NK-92 (cell line): ENCODE results near the gene ZNF594.
"Not testable (repeated sequence)": the region's sequence is repeated elsewhere in the genome, so short reads cannot be mapped to it uniquely, and the experiment has no call there.

Experiments
- DNase-seq: peaks from one replicate; lab custom pipeline; 2025; ENCODE audit not compliant: unreplicated experiment; lab: John Stamatoyannopoulos, UW

ZNF594 gene

DNA sequence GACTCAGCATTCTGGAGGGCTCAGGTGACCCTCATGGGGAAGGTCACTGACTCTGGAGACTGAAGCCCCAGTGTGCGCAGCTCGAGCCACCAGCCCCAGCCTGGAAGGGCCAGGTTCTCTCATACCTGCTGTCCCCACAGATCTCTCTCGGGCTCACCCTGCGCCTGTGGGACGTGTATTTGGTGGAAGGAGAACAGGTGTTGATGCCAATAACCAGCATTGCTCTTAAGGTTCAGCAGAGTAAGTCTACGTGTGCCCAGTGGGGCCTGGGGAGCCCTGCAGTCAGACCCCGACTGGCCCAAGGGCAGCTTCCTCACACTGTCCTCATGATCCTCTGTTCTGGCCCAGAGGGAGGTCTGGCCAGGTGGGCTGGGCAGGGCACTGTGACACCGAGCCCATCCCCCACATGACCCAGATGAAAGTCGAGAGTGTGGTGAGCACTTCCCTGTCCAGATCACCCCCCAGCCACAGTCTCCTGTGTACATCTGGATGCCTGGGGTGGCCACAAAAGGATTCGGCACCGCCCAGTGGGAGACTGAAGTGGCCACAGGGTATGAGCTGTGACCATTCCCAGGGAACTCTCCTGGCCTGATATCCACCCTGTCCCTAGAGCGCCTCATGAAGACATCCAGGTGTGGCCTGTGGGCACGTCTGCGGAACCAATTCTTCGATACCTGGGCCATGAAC is 54.0 kb downstream of the ZNF594 start:
- DNase-seq = not testable (repeated sequence)

DNA sequence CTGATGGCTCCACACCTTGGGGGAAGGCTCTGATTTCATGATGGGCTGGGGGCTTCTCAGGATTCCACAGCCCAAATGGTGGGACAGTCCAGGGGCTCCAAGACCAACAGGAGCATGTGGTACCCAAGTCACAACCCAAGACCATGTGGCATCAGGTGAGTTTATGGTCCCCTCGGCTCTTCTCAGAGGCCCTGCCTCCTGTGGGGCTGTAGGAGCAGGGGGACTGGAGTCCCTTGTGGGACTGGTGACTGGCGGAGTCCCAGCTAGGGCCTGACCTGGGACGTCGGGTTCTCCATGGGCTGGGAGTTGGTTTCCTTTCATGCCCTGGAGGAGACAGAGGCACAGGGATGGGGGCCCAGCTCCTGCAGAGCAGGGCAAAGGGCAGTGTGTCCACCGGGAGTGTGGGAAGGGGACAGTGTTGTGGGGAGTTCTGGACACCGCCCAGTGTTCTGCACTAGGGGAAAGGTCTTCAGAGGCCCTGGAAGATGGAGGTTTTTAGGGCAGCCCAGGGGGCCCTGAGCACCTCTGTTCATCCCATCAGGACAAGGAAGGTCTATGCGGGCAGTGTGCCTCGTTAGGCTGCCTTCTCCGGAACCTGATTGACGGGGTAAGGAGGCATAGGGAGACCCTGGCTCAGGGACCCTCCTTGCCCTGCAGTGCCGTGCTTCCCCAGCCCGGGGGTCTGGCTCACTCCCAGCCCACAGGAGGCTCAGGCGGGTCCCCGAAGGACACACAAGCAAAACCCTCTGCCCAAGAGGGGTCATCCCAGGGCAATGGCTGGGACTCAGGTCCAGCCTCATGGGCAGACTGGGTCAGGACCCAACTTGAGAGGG is 54.9 kb downstream of the ZNF594 start:
- DNase-seq = not testable (repeated sequence)

DNA sequence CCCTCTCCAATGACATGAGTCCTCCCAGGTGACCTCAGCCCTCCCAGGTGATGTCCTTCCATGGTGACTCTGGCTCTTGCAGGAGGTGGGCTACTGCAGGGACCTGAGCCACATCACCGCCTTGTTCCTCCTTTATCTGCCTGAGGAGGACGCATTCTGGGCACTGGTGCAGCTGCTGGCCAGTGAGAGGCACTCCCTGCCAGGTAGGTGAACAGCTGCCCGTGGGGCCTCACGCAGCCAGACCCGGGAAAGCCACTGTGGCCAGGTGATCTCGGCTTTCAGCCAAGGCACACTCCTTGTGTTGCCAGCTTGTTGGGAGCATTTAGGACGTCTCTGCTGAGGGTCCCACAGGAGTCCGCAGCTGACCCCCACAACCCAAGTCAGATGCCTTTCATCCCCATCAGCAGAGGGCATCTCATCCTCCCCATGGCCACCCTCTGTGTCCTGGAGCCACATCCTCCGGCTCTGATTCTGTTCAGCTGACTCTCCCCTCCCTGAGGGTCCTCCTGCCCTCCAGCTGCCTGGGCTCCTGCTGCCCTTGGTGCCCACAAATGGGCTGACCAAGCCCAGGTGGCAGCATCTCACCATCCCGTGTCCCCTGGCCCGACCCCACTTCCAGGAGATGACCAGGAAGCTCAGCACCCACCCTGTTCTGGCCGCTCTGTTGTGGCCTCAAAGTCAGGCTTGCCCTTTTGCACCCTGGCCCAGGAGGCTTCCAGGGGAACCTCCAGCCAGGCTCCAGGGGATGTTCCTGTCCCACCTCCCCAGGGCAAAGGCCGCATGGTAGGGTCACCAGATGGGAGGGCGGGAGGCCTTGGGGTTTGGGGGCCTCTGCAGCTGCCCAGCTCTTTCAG is 55.7 kb downstream of the ZNF594 start:
- no peak for DNase-seq

DNA sequence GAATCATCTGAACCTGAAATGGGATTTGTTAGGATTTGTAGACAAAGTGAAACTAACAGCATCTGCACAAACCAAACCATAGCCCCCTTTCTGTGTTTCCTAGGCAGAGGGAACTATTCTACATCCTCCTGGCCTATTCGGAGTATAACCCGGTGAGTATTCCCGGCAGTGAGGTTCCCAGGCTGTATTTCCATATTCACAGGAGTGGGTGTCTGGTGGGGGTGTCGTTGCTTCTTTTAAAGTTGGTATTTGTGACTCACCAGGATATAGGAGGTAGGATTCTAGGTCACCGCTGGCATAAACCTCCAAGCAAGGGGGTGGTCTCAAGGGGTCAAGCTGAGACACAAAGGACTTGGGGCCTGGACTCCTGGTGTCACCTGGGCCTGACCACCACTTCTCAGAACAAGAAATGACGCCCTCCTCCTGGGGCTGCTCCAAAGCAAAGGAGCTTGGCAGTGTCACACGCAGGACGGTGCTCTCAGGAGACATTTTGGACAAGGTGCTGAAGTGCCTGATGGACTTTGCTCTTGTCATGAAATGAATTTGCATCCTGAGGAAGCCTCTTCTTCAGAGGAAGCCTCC is 56.4 kb downstream of the ZNF594 start:
- not testable (repeated sequence) for DNase-seq

DNA sequence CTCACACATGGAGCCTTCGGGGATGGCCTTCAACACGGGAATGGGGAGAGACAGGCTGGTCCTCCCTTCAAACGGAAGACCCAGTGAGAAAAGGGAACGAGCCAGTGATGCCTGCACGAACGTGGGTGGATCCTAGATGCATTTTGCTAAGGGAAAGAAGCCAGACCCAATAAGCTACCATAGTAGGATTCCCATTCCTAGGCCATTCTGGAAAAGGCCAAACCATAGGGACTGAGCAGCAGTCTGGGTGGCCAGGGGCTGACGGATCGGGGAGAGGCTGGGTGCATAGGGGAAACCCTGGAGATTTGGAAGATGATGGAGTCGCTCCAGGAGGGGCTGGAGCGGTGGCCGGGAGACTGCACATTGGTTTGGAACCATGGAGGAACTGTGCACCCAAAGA is 57.1 kb downstream of the ZNF594 start:
- not testable (repeated sequence) for DNase-seq

DNA sequence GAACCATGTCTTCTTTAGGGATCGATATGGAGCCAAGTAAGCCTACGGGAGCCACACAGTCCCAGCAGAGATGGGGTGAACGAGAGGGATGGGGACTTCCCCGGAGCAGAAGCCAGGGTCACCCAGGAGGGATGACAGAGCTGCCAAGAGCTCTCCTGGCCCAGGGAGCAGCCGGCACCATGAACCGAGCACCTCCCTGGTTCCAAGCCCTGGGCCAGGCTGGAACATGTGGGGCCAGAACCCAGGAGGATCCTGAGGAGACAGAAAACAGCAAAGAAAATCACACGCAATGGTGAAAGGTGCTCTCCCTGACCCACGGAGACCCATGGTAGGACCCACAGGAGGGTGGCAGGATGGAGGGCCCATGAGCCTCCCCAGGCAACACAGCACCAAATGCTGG is 57.7 kb downstream of the ZNF594 start:
- DNase-seq = not testable (repeated sequence)

DNA sequence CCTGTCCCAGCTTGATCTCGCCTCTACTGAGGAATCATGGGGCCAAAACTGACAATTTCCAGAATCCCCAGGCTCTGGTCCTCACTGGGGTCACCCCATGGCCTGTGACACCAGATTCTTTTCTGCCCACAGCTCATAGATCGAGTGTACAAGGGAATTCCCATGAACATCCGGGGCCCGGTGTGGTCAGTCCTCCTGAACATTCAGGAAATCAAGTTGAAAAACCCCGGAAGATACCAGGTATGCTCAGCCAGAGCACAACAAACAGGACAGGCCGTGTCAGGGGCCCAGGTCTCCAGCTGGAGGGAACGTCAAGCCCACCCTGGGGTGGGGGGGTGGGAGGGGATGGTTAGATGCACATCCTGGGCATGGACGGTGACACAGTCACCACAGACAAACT is 58.4 kb downstream of the ZNF594 start:
- DNase-seq = no peak

DNA sequence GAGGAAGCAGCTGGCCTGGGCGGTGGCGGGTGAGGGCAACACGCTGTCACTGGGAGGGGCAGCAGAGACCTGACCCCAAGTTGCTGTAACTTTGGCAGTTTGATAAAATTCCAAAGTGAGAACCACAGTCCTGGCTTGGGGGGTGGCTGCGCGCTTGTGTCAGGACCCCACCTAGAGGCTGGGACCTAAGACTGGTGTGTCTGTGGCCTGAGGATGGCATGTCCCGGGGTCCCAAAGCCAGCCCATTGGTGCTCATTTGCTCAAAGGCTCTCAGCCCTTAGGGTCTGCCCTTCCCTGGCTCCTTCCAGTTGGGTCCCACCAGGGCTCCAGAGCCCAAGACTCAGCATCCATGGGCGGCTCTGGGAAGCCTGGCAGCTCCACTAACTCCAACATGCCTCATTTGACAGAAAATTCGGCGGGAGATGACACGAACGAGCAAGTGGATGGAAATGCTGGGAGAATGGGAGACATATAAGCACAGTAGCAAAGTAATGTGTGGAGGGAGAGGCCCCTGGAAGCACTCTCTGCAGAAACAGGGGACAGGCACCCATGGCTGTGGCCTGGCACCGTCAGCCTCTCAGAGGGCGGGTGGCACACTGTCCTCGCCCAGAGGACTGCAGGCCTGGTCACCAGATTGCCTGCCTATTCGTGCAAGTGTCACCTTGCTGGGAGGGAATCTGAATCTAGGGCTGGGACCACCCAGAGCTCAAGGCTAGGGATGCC is 59.0 kb downstream of the ZNF594 start:
- not testable (repeated sequence) for DNase-seq

DNA sequence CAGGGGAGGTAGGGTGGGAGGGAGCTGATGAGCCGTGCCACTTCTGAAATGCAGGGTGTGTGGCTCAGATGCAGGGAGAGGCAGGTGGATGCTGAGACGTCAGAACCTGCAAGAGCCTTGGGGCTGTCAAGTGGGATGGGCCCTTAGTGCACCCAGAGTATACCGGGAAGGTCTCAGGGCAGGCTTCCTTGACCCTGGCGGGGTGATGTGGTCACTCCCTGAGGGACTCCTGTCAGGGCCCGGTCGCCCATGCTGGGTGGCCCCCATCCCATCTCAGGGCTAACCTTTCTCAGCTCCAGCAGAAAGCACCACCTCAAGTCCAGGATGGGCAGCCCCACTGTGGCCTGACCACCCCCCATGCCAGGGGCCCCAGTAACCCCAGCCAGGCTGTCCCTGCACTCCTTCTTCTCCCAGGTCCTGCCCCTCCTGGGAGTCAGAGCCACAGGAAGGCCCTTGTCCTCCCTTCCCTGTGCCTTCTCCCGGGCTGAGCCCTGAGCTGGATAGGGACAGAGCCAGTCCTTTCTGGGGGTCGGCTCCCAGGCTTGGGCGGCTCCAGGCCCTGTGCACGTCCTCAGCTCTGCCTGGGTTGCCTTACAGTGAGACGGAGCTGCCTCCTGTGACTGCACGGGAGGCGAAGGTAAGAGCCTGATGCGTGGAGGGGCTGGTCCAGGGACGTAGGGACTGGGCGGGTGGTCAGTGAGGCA is 59.7 kb downstream of the ZNF594 start:
- DNase-seq = not testable (repeated sequence)

DNA sequence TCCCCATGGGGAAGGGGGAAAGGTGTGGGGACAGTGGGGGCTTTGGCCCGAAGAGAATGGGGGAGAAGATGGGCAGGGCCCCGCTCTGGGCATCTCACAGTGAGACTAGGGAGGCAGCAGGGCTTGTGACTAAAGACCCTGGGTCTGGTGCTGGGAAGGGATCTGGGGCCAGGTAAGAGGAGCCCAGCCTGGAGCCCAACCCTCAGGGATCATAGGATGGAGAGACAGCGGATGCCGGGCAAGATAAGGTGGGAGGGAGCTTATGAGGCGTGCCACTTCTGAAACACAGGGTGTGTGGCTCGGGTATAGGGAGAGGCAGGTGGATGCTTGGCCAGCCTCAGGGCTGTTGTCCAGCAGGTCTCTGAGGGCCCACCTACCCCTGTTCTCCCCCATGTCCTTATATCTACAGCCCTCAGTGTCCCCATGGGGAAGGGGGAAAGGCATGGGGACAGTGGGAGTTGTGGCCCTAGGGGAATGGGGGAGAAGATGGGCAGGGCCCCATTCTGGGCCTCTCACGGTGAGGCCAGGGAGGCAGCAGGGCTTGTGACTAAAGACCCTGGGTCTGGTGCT is 60.4 kb downstream of the ZNF594 start:
- no peak for DNase-seq

DNA sequence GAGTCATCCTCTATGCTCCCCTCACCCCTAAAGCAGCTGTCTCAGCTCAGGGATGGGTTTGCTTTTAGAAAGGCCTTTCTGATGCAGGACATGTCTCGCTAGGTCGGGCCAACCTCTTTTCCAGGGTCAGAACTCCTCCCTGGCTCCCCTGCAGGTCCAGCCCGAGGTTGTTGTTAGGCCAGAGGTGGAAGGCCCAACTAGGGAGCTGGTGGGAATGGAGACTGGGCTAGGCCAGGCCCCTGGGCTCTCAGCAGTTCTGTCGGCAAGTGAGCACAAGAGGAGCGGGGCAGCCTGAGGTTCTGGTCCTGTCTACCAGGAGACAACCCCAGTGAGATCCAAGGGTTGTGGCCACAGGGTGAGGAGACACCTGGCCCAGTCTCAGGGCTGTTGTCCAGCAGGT is 61.0 kb downstream of the ZNF594 start:
- DNase-seq = not testable (repeated sequence)

DNA sequence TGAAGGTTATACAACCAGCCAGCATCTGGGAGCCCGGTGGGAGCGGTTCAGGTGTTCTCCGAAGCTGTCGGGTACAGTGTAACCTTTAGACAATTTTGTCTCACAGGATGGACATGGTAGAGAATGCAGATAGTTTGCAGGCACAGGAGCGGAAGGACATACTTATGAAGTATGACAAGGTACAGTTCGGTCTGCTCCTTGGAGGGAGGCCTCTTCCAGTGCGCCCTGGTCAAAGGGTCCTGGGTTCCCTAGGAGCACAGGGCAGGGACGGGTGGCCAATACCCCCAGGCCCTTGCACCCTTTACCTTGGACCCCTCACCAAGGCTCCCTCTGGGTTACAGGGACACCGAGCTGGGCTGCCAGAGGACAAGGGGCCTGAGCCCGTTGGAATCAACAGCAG is 61.4 kb downstream of the ZNF594 start:
- DNase-seq = not testable (repeated sequence)

DNA sequence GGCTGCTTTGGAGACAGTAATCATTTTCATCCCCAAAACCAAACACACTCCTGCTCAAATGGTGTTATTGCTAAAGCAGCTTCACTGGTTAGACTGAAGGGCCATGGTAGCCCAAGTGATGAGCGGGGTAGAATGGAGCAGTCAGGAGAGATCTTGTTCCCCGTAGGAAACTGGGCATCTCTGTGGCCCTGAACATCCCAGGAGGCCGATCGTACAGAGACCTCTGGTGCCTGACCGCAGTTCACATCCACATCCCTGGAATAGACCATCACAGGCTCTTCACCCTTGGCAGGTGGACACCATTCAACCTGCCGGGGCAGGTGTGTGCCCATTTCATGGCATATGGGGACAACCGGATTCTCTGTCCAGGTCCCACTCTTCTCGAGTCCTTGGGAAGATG is 61.9 kb downstream of the ZNF594 start:
- not testable (repeated sequence) for DNase-seq
